ENCODE measurements around the gene ABCF3.

ABCF3 gene

GRCh38 chr3:184169896-184170875 lies 15.8 kb upstream of the ABCF3 start:
- in situ Hi-C loops (cut with HindIII; ENCODE audit: low pct_unique_long_range_greater_than_20kb, low sequenced_read_pairs), result no loop called here
- no peak for DNase-seq (ENCODE audit: low read depth in 1 of 2, low spot score in 1 of 2)
- TF ChIP-seq JUND (IDR thresholded peaks at IDR 0.05; ENCODE audit: low read depth), result no peak

GRCh38 chr3:184171562-184171961 lies 14.4 kb upstream of the ABCF3 start:
- no peak for DNase-seq (ENCODE audit: low read depth in 1 of 2, low spot score in 1 of 2)
- in situ Hi-C loops (cut with HindIII; ENCODE audit: low pct_unique_long_range_greater_than_20kb, low sequenced_read_pairs), result no loop called here
- no peak for TF ChIP-seq JUND (IDR thresholded peaks at IDR 0.05; ENCODE audit: low read depth)

GRCh38 chr3:184172681-184173373 lies 13.2 kb upstream of the ABCF3 start:
- no peak for DNase-seq (ENCODE audit: low read depth in 1 of 2, low spot score in 1 of 2)
- TF ChIP-seq JUND (IDR thresholded peaks at IDR 0.05; ENCODE audit: low read depth), result no peak
- in situ Hi-C loops (cut with HindIII; ENCODE audit: low pct_unique_long_range_greater_than_20kb, low sequenced_read_pairs), result no loop called here

- no peak for DNase-seq (ENCODE audit: low read depth in 1 of 2, low spot score in 1 of 2)
- in situ Hi-C loops (cut with HindIII; ENCODE audit: low pct_unique_long_range_greater_than_20kb, low sequenced_read_pairs), result no loop called here
- TF ChIP-seq JUND (IDR thresholded peaks at IDR 0.05; ENCODE audit: low read depth), result no peak
These were observed 12.7 kb upstream of the ABCF3 start for GRCh38 chr3:184173374-184173722.

- no peak for TF ChIP-seq JUND (IDR thresholded peaks at IDR 0.05; ENCODE audit: low read depth)
- in situ Hi-C loops (cut with HindIII; ENCODE audit: low pct_unique_long_range_greater_than_20kb, low sequenced_read_pairs), result no loop called here
- DNase-seq (ENCODE audit: low read depth in 1 of 2, low spot score in 1 of 2), result no peak
These were observed 11.7 kb upstream of the ABCF3 start for GRCh38 chr3:184174284-184174645.

GRCh38 chr3:184174646-184175492 lies 11.1 kb upstream of the ABCF3 start, which contains the start of gene AP2M1:
Gene AP2M1 (plus strand): TSS chr3:184174855. CDS start chr3:184176994, 2,139 bp downstream.
- in situ Hi-C loops (cut with HindIII; ENCODE audit: low pct_unique_long_range_greater_than_20kb, low sequenced_read_pairs), result no loop called here
- peak; percentile 100 for DNase-seq (ENCODE audit: low read depth in 1 of 2, low spot score in 1 of 2)
- no peak; the same call in 1 of the 2 replicates for TF ChIP-seq JUND (IDR thresholded peaks at IDR 0.05; ENCODE audit: low read depth)

- in situ Hi-C loops (cut with HindIII; ENCODE audit: low pct_unique_long_range_greater_than_20kb, low sequenced_read_pairs), result no loop called here
These were observed 10.5 kb upstream of the ABCF3 start for GRCh38 chr3:184175506-184175905.

GRCh38 chr3:184175981-184176376 lies 10.0 kb upstream of the ABCF3 start:
- TF ChIP-seq JUND (IDR thresholded peaks at IDR 0.05; ENCODE audit: low read depth), result no peak
- DNase-seq (ENCODE audit: low read depth in 1 of 2, low spot score in 1 of 2), result no peak
- in situ Hi-C loops (cut with HindIII; ENCODE audit: low pct_unique_long_range_greater_than_20kb, low sequenced_read_pairs), result no loop called here

More at GRCh38 chr3:184175506-184175905, 10.5 kb upstream of the ABCF3 start:
- TF ChIP-seq JUND (IDR thresholded peaks at IDR 0.05; ENCODE audit: low read depth), result no peak
- no peak for DNase-seq (ENCODE audit: low read depth in 1 of 2, low spot score in 1 of 2)

GRCh38 chr3:184176377-184177330 lies 9.3 kb upstream of the ABCF3 start:
- no peak for TF ChIP-seq JUND (IDR thresholded peaks at IDR 0.05; ENCODE audit: low read depth)
- in situ Hi-C loops (cut with HindIII; ENCODE audit: low pct_unique_long_range_greater_than_20kb, low sequenced_read_pairs), result no loop called here

GRCh38 chr3:184177331-184177731 lies 8.7 kb upstream of the ABCF3 start:
- in situ Hi-C loops (cut with HindIII; ENCODE audit: low pct_unique_long_range_greater_than_20kb, low sequenced_read_pairs), result no loop called here
- no peak for DNase-seq (ENCODE audit: low read depth in 1 of 2, low spot score in 1 of 2)
- TF ChIP-seq JUND (IDR thresholded peaks at IDR 0.05; ENCODE audit: low read depth), result no peak

More at GRCh38 chr3:184176377-184177330, 9.3 kb upstream of the ABCF3 start:
- no peak for DNase-seq (ENCODE audit: low read depth in 1 of 2, low spot score in 1 of 2)

- no peak for DNase-seq (ENCODE audit: low read depth in 1 of 2, low spot score in 1 of 2)
- no peak for TF ChIP-seq JUND (IDR thresholded peaks at IDR 0.05; ENCODE audit: low read depth)
- in situ Hi-C loops (cut with HindIII; ENCODE audit: low pct_unique_long_range_greater_than_20kb, low sequenced_read_pairs), result no loop called here
These were observed 8.2 kb upstream of the ABCF3 start for GRCh38 chr3:184177767-184178306.

Measured in T47D (cell line).